Astrocyte of the cerebellum (primary cell): ENCODE results near the gene OVOL2.

ENCODE experiments used
- DNase-seq: peaks from one replicate; pipeline ENCODE4 v3.0.0-alpha.2; 2011; ENCODE audit warnings: low read depth
- H3K4me3 ChIP-seq: 2 replicates; pipeline ENCODE4 v1.5.1; 2011; ENCODE audit warnings: mild to moderate bottlenecking, low read depth, low read length, moderate library complexity
- in situ Hi-C: cut with HindIII; loops from 2 replicates; pipeline ENCODE4 v1.10.0; 2017; ENCODE audit warnings: low sequenced_read_pairs
- TF ChIP-seq, protein P1 (sequence below): IDR thresholded peaks from 2 replicates; pipeline ENCODE4 v1.5.1; 2012; ENCODE audit warnings: low read length, low read depth, moderate library complexity, mild to moderate bottlenecking; ENCODE audit errors: missing control alignments

OVOL2 gene

GRCh38 chr20:18077157-18077556 is 19.4 kb upstream of the OVOL2 start:
- in situ Hi-C loops: no loop called here
- TF ChIP-seq, protein P1, sequence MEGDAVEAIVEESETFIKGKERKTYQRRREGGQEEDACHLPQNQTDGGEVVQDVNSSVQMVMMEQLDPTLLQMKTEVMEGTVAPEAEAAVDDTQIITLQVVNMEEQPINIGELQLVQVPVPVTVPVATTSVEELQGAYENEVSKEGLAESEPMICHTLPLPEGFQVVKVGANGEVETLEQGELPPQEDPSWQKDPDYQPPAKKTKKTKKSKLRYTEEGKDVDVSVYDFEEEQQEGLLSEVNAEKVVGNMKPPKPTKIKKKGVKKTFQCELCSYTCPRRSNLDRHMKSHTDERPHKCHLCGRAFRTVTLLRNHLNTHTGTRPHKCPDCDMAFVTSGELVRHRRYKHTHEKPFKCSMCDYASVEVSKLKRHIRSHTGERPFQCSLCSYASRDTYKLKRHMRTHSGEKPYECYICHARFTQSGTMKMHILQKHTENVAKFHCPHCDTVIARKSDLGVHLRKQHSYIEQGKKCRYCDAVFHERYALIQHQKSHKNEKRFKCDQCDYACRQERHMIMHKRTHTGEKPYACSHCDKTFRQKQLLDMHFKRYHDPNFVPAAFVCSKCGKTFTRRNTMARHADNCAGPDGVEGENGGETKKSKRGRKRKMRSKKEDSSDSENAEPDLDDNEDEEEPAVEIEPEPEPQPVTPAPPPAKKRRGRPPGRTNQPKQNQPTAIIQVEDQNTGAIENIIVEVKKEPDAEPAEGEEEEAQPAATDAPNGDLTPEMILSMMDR: no peak
- no peak for DNase-seq
- H3K4me3 ChIP-seq: no peak overlapping the region

DNA sequence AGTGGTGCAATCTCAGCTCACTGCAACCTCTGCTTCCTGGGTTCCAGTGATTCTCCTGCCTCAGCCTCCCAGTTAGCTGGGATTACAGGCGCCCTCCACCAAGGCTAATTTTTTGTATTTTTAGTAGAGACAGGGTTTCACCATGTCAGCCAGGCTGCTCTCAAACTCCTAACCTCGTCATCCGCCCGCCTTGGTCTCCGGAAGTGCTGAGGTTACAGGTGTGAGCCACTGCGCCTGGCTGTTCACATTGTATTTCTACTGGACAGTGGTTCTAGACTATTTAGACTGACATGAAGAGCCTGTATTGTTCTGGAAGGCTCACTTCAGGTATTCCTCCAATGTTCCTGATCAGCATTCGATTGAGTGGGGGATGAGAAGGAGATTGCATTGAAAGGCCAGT is 14.8 kb upstream of the OVOL2 start:
- TF ChIP-seq, protein P1: no peak
- in situ Hi-C loops: no loop called here
- no peak for DNase-seq
- no peak overlapping the region for H3K4me3 ChIP-seq

- DNase-seq: no peak
- H3K4me3 ChIP-seq: no peak overlapping the region
- TF ChIP-seq, protein P1: peak; percentile 18
- in situ Hi-C loops: no loop called here
These were observed 9.0 kb upstream of the OVOL2 start for GRCh38 chr20:18066421-18067333.

- TF ChIP-seq, protein P1: no peak
- in situ Hi-C loops: no loop called here
- DNase-seq: no peak
- no peak overlapping the region for H3K4me3 ChIP-seq
These were observed 6.0 kb upstream of the OVOL2 start for GRCh38 chr20:18063676-18064075.

- no peak overlapping the region for H3K4me3 ChIP-seq
- in situ Hi-C loops: no loop called here
- TF ChIP-seq, protein P1: no peak
- DNase-seq: no peak
These were observed 1.9 kb upstream of the OVOL2 start for GRCh38 chr20:18059603-18060002.

GRCh38 chr20:18058661-18059467 is 1.1 kb upstream of the OVOL2 start:
- no peak for DNase-seq
- TF ChIP-seq, protein P1: no peak
- in situ Hi-C loops: no loop called here
- no peak overlapping the region for H3K4me3 ChIP-seq
